SU-DHL-6 (cell line): Measurements from ENCODE around the gene DCUN1D5.

ENCODE experiments used
- H2AFZ ChIP-seq: fragments of 200-600 bp; sonication (generic); 2 replicates; pipeline ENCODE4 v1.6.1; 2014; ENCODE audit warnings: low read depth, mild to moderate bottlenecking, moderate library complexity, mixed read lengths, antibody characterized with exemption, low read length; ENCODE audit not compliant: severe bottlenecking
- H3F3A ChIP-seq: fragments of 200-600 bp; shearing (Covaris generic); 2 replicates; pipeline ENCODE4 v1.6.0; 2016; ENCODE audit warnings: antibody characterized with exemption, mild to moderate bottlenecking; ENCODE audit not compliant: insufficient read depth
- H3K27ac ChIP-seq: fragments of 200-600 bp; sonication (generic); 2 replicates; pipeline ENCODE4 v1.5.1; 2016; ENCODE audit warnings: low read depth, mild to moderate bottlenecking, low read length, moderate library complexity, mixed read lengths
- H3K27me3 ChIP-seq: fragments of 200-600 bp; sonication (generic), shearing (Covaris generic); 2 replicates; pipeline ENCODE4 v1.6.0; 2014; ENCODE audit warnings: mild to moderate bottlenecking, low read length
- H3K36me3 ChIP-seq: fragments of 200-600 bp; sonication (generic); 2 replicates; pipeline ENCODE4 v1.6.1; 2014; ENCODE audit warnings: mild to moderate bottlenecking, low read length, mixed read lengths
- H3K4me2 ChIP-seq: fragments of 300-600, 200-600 bp; shearing (Covaris generic), sonication (generic); 2 replicates; pipeline ENCODE4 v1.6.0; 2014; ENCODE audit warnings: low read length, low read depth, mild to moderate bottlenecking; ENCODE audit not compliant: poor library complexity, severe bottlenecking
- H3K4me3 ChIP-seq: fragments of 200-600 bp; sonication (generic); 2 replicates; pipeline ENCODE4 v1.5.1; 2014; ENCODE audit warnings: antibody characterized with exemption, low read length, mild to moderate bottlenecking, mixed read lengths; ENCODE audit not compliant: insufficient read depth, poor library complexity, severe bottlenecking
- H3K79me2 ChIP-seq: fragments of 200-600 bp; sonication (generic); 2 replicates; pipeline ENCODE4 v1.6.1; 2014; ENCODE audit warnings: mild to moderate bottlenecking, low read length, moderate library complexity; ENCODE audit not compliant: insufficient read depth
- H3K9ac ChIP-seq: fragments of 200-600 bp; sonication (generic); 2 replicates; pipeline ENCODE4 v1.7.0; 2014; ENCODE audit warnings: mild to moderate bottlenecking, low read length
- H3K9me2 ChIP-seq: fragments of 200-600 bp; sonication (generic); replicated peaks from 2 replicates; pipeline ENCODE4 v1.6.1; 2014; ENCODE audit warnings: low read length; ENCODE audit not compliant: insufficient read depth
- H3K9me3 ChIP-seq: fragments of 200-600 bp; sonication (generic); 2 replicates; pipeline ENCODE4 v1.6.1; 2014; ENCODE audit warnings: low read length, mixed read lengths; ENCODE audit not compliant: insufficient read depth
- H4K20me1 ChIP-seq: fragments of 200-600 bp; sonication (generic); 2 replicates; pipeline ENCODE4 v1.6.1; 2014; ENCODE audit warnings: low read depth, mild to moderate bottlenecking, antibody characterized with exemption, low read length, moderate library complexity, mixed read lengths
- CTCF ChIP-seq: fragments of 200-600 bp; sonication (generic); IDR thresholded peaks from one replicate; pipeline ENCODE4 v1.5.1; 2017; ENCODE audit warnings: antibody characterized with exemption, mild to moderate bottlenecking, low read length, moderate library complexity; ENCODE audit not compliant: insufficient read depth, poor library complexity, severe bottlenecking
- EZH2phosphoT487 ChIP-seq: fragments of 200-600 bp; sonication (generic), shearing (Covaris generic); conservative IDR thresholded peaks from 2 replicates; pipeline ENCODE4 v1.6.1; 2018; ENCODE audit warnings: mild to moderate bottlenecking, antibody characterized with exemption, low read length, moderate library complexity, mixed read lengths

The DCUN1D5 gene

DNA sequence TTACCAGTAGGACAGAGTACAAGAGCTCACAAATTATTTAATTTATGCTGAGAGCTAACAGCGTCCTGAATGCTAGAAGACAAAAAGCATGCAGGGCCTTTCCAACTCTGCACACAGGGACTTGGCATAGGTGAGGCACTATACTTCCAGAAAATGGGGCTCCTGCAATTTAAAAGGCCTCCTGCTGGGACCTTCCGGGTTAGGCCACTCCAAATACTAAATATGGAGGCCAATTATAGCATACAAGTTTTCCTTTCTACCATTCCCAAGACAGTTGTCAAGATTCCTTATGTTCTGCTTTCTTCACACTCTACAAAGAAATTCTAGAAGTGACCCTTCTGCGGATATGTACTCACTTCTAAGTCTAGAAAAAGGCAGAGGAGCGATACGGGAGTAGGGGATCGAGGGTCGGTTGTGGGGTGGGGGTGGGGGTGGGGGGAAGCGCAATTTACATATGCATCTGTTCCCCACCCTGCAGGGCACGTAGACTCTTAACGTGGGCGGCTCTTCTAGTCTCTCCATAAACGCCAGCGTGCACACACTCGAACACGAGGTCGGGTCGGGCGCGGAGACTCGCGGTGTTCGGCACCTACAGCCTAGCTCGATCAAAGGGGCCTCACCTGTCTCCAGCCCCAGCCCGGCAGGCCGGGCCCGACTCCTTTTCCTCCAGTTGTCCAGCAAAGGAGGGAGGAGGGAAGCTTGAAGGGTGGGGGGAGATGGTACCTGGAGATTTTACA lies 728 bp downstream of the DCUN1D5 start:
- no peak for TF ChIP-seq EZH2phosphoT487
- TF ChIP-seq CTCF: no peak
- peaks cover 19% of the 10 kb centered on the region for H4K20me1 ChIP-seq
- no peaks in the 10 kb centered on the region for H3K9me3 ChIP-seq
- H3K4me2 ChIP-seq: peak overlapping the region; percentile 95
- no peaks in the 10 kb centered on the region; the same call in 1 of the 2 replicates for H3F3A ChIP-seq
- H3K4me3 ChIP-seq: peak overlapping the region; percentile 93
- H3K27me3 ChIP-seq: no peaks in the 10 kb centered on the region
- peak overlapping the region; percentile 100 for H3K9ac ChIP-seq
- H3K79me2 ChIP-seq: peaks cover 52% of the 10 kb centered on the region
- peak overlapping the region; percentile 93 for H2AFZ ChIP-seq
- peaks cover 18% of the 10 kb centered on the region; the same call in 1 of the 2 replicates for H3K36me3 ChIP-seq
- H3K27ac ChIP-seq: peak overlapping the region; percentile 48
- no peaks in the 10 kb centered on the region for H3K9me2 ChIP-seq

GRCh38 chr11:103086461-103086860 lies 5.5 kb downstream of the DCUN1D5 start:
- no peaks in the 10 kb centered on the region for H3K27me3 ChIP-seq
- H3K9me3 ChIP-seq: no peaks in the 10 kb centered on the region
- H4K20me1 ChIP-seq: peaks cover 44% of the 10 kb centered on the region
- H3K9me2 ChIP-seq: no peaks in the 10 kb centered on the region
- no peak overlapping the region for H3K4me3 ChIP-seq
- H3K27ac ChIP-seq: no peak overlapping the region
- TF ChIP-seq EZH2phosphoT487 (no peak), CTCF (no peak)
- H3K79me2 ChIP-seq: peaks cover 91% of the 10 kb centered on the region
- H2AFZ ChIP-seq: no peak overlapping the region
- no peak overlapping the region for H3K9ac ChIP-seq
- H3K36me3 ChIP-seq: peaks cover 48% of the 10 kb centered on the region
- H3F3A ChIP-seq: peaks cover 6% of the 10 kb centered on the region; the same call in 1 of the 2 replicates
- no peak overlapping the region for H3K4me2 ChIP-seq

- no peak overlapping the region for H3K27ac ChIP-seq
- peaks cover 88% of the 10 kb centered on the region for H3K79me2 ChIP-seq
- H4K20me1 ChIP-seq: peaks cover 44% of the 10 kb centered on the region
- peaks cover 54% of the 10 kb centered on the region for H3K36me3 ChIP-seq
- H2AFZ ChIP-seq: no peak overlapping the region
- H3F3A ChIP-seq: peaks cover 6% of the 10 kb centered on the region; the same call in 1 of the 2 replicates
- H3K9ac ChIP-seq: no peak overlapping the region
- H3K27me3 ChIP-seq: no peaks in the 10 kb centered on the region
- TF ChIP-seq EZH2phosphoT487: no peak
- no peak for TF ChIP-seq CTCF
- H3K9me3 ChIP-seq: no peaks in the 10 kb centered on the region
- H3K9me2 ChIP-seq: no peaks in the 10 kb centered on the region
- H3K4me2 ChIP-seq: no peak overlapping the region
- no peak overlapping the region for H3K4me3 ChIP-seq
Measured at GRCh38 chr11:103085758-103086365, 6.1 kb downstream of the DCUN1D5 start.
